ENCODE data around the gene FLT4.

GRCh38 chr5:180608572-180609310 lies 40.7 kb downstream of the FLT4 start:
- TF ChIP-seq POLR2A (IDR thresholded peaks at IDR 0.05) (no peak), CTCF (IDR thresholded peaks at IDR 0.05) (no peak)

Measured in right lobe of liver (tissue), 4 donors.